IMR-90 (cell line): ENCODE measurements around the gene CDK7.

ENCODE experiments used
- POLR2A ChIP-seq: IDR thresholded peaks from 2 replicates; pipeline ENCODE4 v1.6.1; 2012; ENCODE audit warnings: mild to moderate bottlenecking, low read depth, low read length
- RAD21 ChIP-seq: IDR thresholded peaks from 2 replicates; pipeline ENCODE4 v1.6.1; 2012; ENCODE audit warnings: low read length, improper control_type of control experiment

GRCh38 chr5:69237877-69238276, 3.2 kb downstream of the CDK7 start:
- no peak for TF ChIP-seq POLR2A
- no peak for TF ChIP-seq RAD21
